Vagina (tissue), 2 donors: Measurements from ENCODE around the gene KAZN. TPM values are rescaled to one million over a fixed set of nuclear protein-coding genes. Genes with fewer than 3 reads are reported as not detected.

Experiments used
- DNase-seq, 2 donors: peaks; one replicate each; pipeline ENCODE4 v3.0.0-alpha.2; 2017; ENCODE audit errors: extremely low spot score in 2 of 2
- H3K27ac ChIP-seq: fragments of 200-600 bp; sonication (generic); one replicate; pipeline ENCODE4 v1.5.1; 2019
- H3K27me3 ChIP-seq: fragments of 200-600 bp; sonication (generic); one replicate; pipeline ENCODE4 v1.5.1; 2019
- H3K36me3 ChIP-seq, 2 donors: fragments of 200-600 bp; sonication (generic); one replicate each; pipeline ENCODE4 v1.5.1; 2017 to 2019
- H3K4me1 ChIP-seq: fragments of 200-600 bp; sonication (generic); one replicate; pipeline ENCODE4 v1.5.1; 2019
- H3K4me3 ChIP-seq, 2 donors: fragments of 200-600 bp; sonication (generic); 1 replicate in 1 of 2; 2 replicates in 1 of 2; pipeline ENCODE4 v1.5.1; 2016 to 2019
- H3K9me3 ChIP-seq: fragments of 200-600 bp; sonication (generic); one replicate; pipeline ENCODE4 v1.5.1; 2019
- CTCF ChIP-seq, 3 experiments: fragments of 450-650 bp in 2 of 3; fragments of 200-600 bp in 1 of 3; sonication (generic) in 1 of 3; IDR thresholded peaks; one replicate each; pipeline ENCODE4 v1.5.1; 2017 to 2019; ENCODE audit warnings: antibody characterized with exemption in 3 of 3, mild to moderate bottlenecking in 2 of 3, moderate library complexity in 2 of 3
- POLR2A ChIP-seq, 2 donors: fragments of 450-650 bp; IDR thresholded peaks; one replicate each; pipeline ENCODE4 v1.6.1; 2017; ENCODE audit warnings: antibody characterized with exemption in 2 of 2, mild to moderate bottlenecking in 2 of 2, moderate library complexity in 2 of 2
- POLR2AphosphoS5 ChIP-seq, 2 donors: sonication (generic); formaldehyde crosslinking; IDR thresholded peaks; one replicate each; pipeline ENCODE4 v1.9.0; 2017; ENCODE audit warnings: antibody characterized with exemption in 2 of 2, mild to moderate bottlenecking in 2 of 2, low read depth in 1 of 2; ENCODE audit not compliant: insufficient read depth in 1 of 2
- intact Hi-C: fragments of 100-400 bp; cut with DNase I; formaldehyde crosslinking; loops from one replicate; pipeline ENCODE4 v1.15.1; 2023
- total RNA-seq: library from RNA; depleted of rRNA; stranded (reverse); fragments of >200 nt; gene quantifications from one replicate; pipeline ENCODE4 v1.2.3, GENCODE V29; 2016

KAZN gene
- total RNA-seq, 1 donor from 2014 or later: 29.5 TPM

- Histone ChIP-seq H3K36me3 (no peaks in the 10 kb centered on the region), H3K27me3 (no peaks in the 10 kb centered on the region), H3K27ac (no peak overlapping the region), H3K9me3 (no peaks in the 10 kb centered on the region), H3K4me3 (no peak overlapping the region), H3K4me1 (no peaks in the 10 kb centered on the region)
- intact Hi-C loops: no loop called here
- TF ChIP-seq CTCF (IDR thresholded peaks at IDR 0.05) (no peak), POLR2AphosphoS5 (IDR thresholded peaks at IDR 0.05; ENCODE audit: insufficient read depth in 1 of 2, low read depth in 1 of 2) (no peak), POLR2A (IDR thresholded peaks at IDR 0.05) (no peak)
- DNase-seq: no peak
Observed at GRCh38 chr1:15104768-15105167, 506.3 kb downstream of the KAZN start.

GRCh38 chr1:15106608-15107007, 508.1 kb downstream of the KAZN start:
- Histone ChIP-seq H3K36me3 (no peaks in the 10 kb centered on the region), H3K4me3 (no peak overlapping the region), H3K27ac (no peak overlapping the region), H3K27me3 (no peaks in the 10 kb centered on the region), H3K4me1 (no peaks in the 10 kb centered on the region), H3K9me3 (no peaks in the 10 kb centered on the region)
- no peak for DNase-seq
- intact Hi-C loops: no loop called here
- TF ChIP-seq POLR2AphosphoS5 (IDR thresholded peaks at IDR 0.05; ENCODE audit: insufficient read depth in 1 of 2, low read depth in 1 of 2) (no peak), CTCF (IDR thresholded peaks at IDR 0.05) (no peak), POLR2A (IDR thresholded peaks at IDR 0.05) (no peak)

GRCh38 chr1:15107058-15107687, 508.7 kb downstream of the KAZN start:
- H3K27me3 ChIP-seq: no peaks in the 10 kb centered on the region
- H3K4me1 ChIP-seq: no peaks in the 10 kb centered on the region
- H3K9me3 ChIP-seq: no peaks in the 10 kb centered on the region
- H3K36me3 ChIP-seq: no peaks in the 10 kb centered on the region
- TF ChIP-seq POLR2A (IDR thresholded peaks at IDR 0.05) (no peak), CTCF (IDR thresholded peaks at IDR 0.05) (no peak), POLR2AphosphoS5 (IDR thresholded peaks at IDR 0.05; ENCODE audit: insufficient read depth in 1 of 2, low read depth in 1 of 2) (no peak)
- DNase-seq: no peak
- no peak overlapping the region for H3K4me3 ChIP-seq
- intact Hi-C loops: no loop called here
- no peak overlapping the region for H3K27ac ChIP-seq

GRCh38 chr1:15107911-15108310, 509.4 kb downstream of the KAZN start:
- Histone ChIP-seq H3K4me1 (no peaks in the 10 kb centered on the region), H3K27ac (no peak overlapping the region), H3K27me3 (no peaks in the 10 kb centered on the region), H3K9me3 (no peaks in the 10 kb centered on the region), H3K4me3 (no peak overlapping the region), H3K36me3 (no peaks in the 10 kb centered on the region)
- DNase-seq: no peak
- intact Hi-C loops: no loop called here
- no peak for TF ChIP-seq POLR2A (IDR thresholded peaks at IDR 0.05)
- TF ChIP-seq POLR2AphosphoS5 (IDR thresholded peaks at IDR 0.05; ENCODE audit: insufficient read depth in 1 of 2, low read depth in 1 of 2): no peak
- TF ChIP-seq CTCF (IDR thresholded peaks at IDR 0.05): no peak

- intact Hi-C loops: no loop called here
- Histone ChIP-seq H3K27me3 (no peaks in the 10 kb centered on the region), H3K9me3 (no peaks in the 10 kb centered on the region), H3K36me3 (no peaks in the 10 kb centered on the region), H3K4me1 (no peaks in the 10 kb centered on the region), H3K27ac (no peak overlapping the region), H3K4me3 (no peak overlapping the region)
- DNase-seq: no peak
- TF ChIP-seq POLR2A (IDR thresholded peaks at IDR 0.05) (no peak), POLR2AphosphoS5 (IDR thresholded peaks at IDR 0.05; ENCODE audit: insufficient read depth in 1 of 2, low read depth in 1 of 2) (no peak), CTCF (IDR thresholded peaks at IDR 0.05) (no peak)
Observed at GRCh38 chr1:15110128-15110866, 511.8 kb downstream of the KAZN start.
